GM21723 (cell line): ENCODE data around the gene MAGOH.
"Not testable (repeated sequence)": the region's sequence is repeated elsewhere in the genome, so short reads cannot be mapped to it uniquely, and the experiment has no call there.

Experiments used
- ATAC-seq: cut with Tn5 transposase; IDR thresholded peaks from one replicate; pipeline ENCODE4 v1.9.1; 2021; ENCODE audit warnings: mild to moderate bottlenecking, moderate library complexity; ENCODE audit not compliant: unreplicated experiment

Gene MAGOH

GRCh38 chr1:53190210-53190611, 48.1 kb downstream of the MAGOH start:
- no peak for ATAC-seq

GRCh38 chr1:53189061-53189460, 49.3 kb downstream of the MAGOH start:
- no peak for ATAC-seq

- no peak for ATAC-seq
Measured at GRCh38 chr1:53188099-53188498, 50.2 kb downstream of the MAGOH start.

GRCh38 chr1:53187401-53187800, 50.9 kb downstream of the MAGOH start:
- ATAC-seq: no peak

- ATAC-seq: no peak
Measured at GRCh38 chr1:53186533-53186932, 51.8 kb downstream of the MAGOH start.

GRCh38 chr1:53185955-53186297, 52.4 kb downstream of the MAGOH start:
- not testable (repeated sequence) for ATAC-seq

GRCh38 chr1:53183095-53183990, 55.0 kb downstream of the MAGOH start:
- no peak for ATAC-seq

- ATAC-seq: no peak
Measured at GRCh38 chr1:53182716-53183094, 55.6 kb downstream of the MAGOH start.

GRCh38 chr1:53182111-53182593, 56.2 kb downstream of the MAGOH start:
- ATAC-seq: no peak

- no peak for ATAC-seq
Measured at GRCh38 chr1:53180951-53181350, 57.4 kb downstream of the MAGOH start.

- ATAC-seq: no peak
Measured at GRCh38 chr1:53180226-53180625, 58.1 kb downstream of the MAGOH start.
